Stimulated activated CD4-positive, alpha-beta T cell treated with anti-CD3 and anti-CD28 coated beads, Interleukin-1b, Interleukin-23, amount 100 ng/mL, for 24 hours (primary cell): ENCODE measurements around the gene EPHA8.

Experiments used
- DNase-seq, 4 experiments: peaks; one replicate each; pipeline ENCODE4 v3.0.0-alpha.2; 2020; ENCODE audit warnings: low read depth in 4 of 4, low spot score in 1 of 4

Gene EPHA8

DNA sequence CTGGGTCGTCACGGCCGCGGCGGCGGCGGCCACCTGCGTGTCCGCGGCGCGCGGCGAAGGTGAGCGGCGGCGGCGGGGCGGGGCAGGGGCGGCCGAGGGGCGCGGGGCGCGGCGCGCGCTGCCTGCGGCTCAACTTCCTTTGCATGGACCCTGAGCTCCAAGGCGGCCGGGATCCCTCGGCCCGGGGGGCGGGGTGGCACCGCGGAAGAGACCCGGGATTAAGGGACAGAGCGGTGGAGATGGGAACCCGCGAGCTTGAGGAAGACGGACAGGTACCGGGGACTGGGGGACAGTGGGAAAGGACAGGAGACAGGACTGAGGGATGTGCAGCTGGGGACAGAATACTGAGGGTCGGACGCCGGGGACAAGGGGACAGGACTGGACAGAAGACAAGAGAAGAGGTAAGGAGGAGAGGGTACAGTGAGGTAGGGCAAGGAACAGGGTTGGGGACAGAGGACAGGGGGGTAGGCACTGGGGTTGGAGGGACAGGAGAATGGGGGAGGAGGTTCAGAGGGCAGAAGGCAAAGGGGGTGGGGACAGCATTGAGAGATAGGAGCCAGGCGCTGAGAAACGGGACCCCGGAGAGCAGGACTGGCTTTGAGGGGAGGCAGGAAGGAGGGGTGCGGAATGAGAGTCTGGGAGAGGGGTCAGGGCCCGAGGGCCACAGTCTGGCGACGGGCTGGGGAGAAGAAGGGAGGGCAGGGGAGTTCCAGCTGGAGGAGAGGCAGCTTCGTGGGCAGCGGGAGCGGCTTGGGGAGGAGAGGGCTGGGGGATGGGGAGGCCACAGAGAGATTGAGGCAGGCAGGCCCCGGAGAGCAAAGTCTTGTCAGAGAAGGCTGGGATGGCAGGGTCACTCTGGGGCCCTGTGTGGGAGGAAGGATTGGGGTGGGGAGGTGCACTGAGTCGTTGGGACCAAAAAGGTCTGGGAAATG, 648 bp downstream of the EPHA8 start:
- DNase-seq = no peak

DNA sequence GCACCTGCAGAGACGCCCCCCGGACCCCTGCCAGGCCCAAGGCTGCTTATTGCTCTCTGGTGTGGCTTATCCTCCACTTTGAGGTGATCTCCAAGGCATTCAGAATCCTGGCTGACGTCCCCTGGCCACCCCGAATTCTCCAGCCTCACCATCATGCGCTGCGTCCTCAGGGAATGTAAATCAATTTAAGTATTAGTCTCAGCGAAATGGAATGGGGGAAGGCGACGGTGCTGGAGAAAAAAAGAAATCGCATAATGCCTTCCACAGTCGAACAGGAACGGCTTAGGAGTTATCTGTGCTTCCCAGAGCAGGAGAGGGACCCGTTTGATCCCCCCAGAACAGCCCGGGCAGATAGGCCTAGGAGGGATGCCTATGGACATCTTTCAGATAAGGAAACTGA, 2.9 kb downstream of the EPHA8 start:
- DNase-seq = no peak

DNA sequence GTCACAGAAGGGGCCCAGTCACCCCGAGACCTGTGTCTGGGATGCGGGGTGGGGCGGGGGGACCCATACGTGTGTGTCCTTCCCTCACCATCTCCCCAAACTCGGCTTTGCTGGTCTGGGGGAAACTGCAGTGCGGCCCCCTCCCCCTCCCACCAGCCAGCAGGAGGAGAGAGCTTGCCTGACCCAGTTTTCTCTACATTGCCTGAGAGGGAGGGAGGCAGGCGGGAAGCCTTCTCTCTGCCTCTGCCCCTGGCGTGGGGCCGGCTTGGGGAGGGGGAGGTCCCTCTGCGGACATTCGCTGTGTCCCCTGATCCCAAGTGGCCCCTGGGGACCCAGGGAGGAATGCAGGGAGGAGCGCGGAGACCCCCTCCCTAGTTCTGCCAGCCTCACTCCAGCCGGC, 3.9 kb downstream of the EPHA8 start:
- DNase-seq = no peak

DNA sequence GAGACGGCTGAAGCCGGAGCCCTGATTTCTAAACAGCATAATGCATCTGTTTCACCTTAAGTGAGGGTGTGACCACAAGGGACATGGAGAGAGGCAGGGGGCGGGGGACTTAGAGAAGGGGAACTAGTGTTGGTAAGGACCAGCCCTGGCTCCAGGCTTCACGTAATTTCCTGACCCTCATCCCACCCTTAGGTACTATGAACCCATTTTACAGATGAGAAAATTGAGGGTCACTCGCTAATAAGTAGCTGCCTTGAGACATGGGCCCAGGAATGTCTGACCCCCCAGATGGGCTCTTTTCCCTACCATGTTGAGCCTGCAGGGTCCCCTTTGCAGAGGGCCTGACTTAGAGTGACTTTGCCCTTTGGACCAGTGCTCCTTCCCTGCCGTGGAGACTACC, 4.7 kb downstream of the EPHA8 start:
- DNase-seq = no peak

DNA sequence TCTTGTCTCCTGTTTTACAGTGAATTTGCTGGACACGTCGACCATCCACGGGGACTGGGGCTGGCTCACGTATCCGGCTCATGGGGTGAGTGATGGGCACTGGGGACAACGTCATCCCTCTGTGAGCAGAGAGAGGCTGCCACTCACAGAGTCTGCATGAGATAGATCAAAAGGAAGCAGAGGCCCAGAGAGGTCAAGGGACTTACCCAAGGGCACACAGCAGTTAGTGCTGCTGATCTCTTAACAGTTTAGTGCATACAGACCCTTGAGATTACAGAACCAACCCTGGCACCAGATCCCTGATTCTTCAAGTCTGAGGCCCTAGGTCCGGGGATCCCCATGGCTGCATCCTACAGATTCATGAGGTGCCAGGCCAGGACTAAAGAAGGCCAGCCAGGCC, 6.0 kb downstream of the EPHA8 start:
- DNase-seq = no peak

DNA sequence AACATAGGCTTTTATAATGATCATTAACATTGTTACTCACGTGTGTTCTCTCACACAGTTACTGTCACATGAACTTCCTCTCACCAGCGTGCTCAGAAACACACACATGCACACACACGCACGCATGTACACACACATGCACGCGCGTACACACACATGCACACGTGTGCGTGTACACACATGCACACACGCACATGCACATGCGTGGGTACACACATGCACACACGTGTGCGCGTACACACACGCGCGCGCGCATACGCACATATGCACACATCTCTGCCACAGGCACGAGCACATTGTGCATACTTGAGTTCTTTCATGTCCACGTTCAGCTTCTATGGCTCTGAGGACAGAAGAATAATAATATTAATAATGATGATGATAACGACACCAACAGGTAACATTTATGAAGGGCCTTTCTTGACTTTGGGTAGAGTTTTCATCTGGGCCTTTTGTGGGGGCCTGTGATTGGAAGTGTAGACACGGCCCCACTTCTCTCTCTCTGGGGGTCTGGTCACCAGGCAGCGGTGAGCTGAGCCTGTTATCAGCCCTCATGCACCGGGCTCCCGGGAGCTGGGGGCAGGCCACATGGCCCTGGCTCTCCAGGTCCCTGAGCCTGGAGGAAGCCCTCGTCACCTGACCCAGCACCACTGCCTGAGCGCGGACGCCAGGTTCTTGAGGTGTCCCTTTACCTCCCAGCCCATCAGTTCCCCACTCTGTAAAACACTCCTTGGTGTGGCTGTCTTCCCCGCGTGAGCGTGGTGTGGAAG, 7.0 kb downstream of the EPHA8 start:
- DNase-seq = no peak

DNA sequence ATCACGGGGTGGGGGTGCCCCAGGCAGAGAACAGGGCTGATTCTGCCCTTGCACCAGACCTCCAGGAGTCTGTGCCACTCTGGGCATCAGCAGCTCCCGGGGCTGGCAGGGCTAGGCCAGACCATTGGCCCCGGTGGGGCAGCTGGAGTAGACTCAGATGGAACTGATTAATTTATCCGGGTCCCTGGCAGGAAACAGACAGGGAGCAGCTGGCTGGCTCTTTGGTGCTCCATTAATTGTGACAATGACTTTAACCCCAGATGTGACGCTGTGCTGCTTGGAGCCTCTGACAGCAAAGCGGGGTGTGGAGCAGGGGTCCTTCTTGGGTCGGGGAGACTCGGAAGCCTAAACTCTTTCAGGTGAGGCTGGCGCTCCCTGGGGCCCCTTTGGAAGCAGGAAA, 9.5 kb downstream of the EPHA8 start:
- no peak for DNase-seq

DNA sequence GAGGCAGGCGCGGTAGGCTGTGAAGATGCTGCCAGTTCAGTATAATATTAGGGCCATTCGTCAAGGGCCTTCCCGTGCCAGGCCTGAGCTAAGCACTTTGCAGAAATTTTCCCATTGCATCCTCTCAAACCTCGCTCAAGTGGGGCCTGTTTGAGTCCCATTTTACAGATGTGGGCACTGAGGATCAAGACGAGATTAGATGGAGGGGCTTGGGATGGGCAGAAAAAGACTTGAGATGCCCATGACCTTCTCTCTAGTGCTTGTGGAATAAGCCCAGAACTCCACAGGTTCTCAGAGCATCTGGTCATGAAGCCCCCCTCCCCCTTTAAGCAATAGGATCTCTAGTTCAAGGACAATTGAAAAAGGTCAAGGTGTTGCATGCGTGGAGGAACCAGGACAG, 9.9 kb downstream of the EPHA8 start:
- DNase-seq = no peak

DNA sequence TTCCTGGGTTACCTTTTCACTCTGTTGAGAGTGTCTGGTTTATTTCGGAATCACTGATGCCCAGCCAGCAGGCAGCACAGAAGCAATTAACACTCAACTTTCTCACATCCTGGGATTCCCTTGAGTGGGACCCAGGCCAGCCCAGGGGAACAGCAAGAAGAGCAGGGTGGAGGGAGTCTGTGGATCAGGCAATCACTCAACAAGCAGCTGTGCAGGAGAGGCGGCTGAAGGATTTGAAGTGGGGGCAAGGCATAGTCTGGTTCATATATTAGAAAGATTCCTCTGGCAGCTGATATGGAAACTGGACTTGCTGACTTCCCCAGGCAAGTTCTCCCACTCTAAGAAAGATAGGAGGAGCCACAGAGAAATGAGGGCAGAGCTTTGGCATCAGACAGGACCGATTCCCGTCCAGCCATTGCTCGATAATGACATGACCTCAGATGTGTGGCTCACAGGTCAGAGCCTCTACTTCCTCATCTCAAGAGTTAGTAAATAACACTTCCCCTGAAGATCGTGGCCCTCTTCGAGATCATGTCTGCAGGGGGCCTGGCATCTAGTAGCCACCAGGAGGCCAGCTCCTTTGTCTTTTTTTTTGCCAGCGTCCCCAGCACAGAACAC, 12.4 kb downstream of the EPHA8 start:
- no peak for DNase-seq

DNA sequence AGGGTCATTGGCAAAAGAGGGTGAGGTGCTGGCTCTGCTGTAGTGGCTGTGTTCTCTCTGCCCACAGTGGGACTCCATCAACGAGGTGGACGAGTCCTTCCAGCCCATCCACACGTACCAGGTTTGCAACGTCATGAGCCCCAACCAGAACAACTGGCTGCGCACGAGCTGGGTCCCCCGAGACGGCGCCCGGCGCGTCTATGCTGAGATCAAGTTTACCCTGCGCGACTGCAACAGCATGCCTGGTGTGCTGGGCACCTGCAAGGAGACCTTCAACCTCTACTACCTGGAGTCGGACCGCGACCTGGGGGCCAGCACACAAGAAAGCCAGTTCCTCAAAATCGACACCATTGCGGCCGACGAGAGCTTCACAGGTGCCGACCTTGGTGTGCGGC, 12.9 kb downstream of the EPHA8 start:
- no peak for DNase-seq

DNA sequence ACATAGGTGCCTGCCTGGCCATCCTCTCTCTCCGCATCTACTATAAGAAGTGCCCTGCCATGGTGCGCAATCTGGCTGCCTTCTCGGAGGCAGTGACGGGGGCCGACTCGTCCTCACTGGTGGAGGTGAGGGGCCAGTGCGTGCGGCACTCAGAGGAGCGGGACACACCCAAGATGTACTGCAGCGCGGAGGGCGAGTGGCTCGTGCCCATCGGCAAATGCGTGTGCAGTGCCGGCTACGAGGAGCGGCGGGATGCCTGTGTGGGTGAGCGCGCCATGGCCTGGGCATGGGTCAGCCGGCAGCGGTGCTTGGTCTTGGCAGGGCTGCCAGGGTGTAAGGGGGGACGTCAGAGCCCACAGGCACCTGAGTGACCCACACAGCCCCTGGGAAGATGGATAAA, 13.3 kb downstream of the EPHA8 start:
- no peak for DNase-seq

DNA sequence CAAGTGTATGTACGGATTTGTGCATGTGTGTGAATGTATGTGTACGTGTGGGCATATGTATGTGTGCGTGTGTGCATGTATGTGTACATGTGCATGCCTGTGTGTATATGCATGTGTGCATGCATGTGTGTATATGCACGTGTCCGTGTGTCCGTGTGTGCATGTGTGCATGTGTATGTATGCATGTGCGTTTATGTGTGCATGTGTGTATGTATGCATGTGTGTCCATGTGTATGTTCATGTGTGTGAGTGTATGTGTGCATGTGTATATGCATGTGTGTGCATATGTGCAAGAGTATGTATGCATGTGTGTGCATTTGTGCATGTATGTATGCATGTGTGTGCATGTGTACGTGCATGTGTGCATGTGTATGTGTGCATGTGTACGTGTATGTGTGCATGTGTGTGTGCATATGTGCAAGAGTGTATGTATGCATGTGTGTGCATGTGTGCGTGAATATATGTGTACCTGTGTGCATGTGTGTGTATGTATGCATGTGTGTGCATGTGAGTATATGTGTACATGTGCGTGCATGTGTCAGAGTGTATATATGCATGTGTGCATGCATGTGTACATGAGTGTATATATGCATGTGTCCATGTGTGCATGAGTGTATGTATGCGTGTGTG, 15.6 kb downstream of the EPHA8 start:
- no peak for DNase-seq

DNA sequence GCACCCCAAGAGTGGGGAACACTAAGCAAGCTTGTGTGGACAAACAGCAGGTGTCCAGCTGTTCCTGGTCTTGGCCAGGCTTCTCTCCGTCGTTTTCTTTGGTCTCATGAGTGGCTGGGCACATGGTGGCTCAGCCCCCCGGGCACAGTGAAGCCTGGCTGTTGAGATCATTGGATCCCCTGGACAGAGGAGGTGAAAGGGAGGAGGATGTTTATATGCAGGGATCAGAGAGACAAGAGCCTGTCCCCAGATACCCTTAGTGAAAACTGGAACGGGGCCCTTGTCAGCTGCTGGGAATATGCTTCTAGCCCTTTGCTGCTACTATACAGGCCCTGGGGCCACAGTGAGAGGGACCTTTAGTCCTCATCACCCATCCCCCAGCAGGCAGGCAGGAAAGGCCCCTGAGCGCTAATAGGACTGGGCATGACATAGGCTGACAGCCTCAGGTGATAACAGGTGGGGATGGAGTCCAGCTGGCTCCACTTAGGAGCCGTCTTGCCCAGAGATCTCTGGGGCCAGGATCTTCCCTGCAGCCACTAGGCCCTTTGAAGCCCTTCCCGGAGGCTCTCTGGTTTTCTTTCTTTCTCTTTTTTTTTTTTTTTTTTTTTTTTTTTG, 16.4 kb downstream of the EPHA8 start:
- DNase-seq = no peak

DNA sequence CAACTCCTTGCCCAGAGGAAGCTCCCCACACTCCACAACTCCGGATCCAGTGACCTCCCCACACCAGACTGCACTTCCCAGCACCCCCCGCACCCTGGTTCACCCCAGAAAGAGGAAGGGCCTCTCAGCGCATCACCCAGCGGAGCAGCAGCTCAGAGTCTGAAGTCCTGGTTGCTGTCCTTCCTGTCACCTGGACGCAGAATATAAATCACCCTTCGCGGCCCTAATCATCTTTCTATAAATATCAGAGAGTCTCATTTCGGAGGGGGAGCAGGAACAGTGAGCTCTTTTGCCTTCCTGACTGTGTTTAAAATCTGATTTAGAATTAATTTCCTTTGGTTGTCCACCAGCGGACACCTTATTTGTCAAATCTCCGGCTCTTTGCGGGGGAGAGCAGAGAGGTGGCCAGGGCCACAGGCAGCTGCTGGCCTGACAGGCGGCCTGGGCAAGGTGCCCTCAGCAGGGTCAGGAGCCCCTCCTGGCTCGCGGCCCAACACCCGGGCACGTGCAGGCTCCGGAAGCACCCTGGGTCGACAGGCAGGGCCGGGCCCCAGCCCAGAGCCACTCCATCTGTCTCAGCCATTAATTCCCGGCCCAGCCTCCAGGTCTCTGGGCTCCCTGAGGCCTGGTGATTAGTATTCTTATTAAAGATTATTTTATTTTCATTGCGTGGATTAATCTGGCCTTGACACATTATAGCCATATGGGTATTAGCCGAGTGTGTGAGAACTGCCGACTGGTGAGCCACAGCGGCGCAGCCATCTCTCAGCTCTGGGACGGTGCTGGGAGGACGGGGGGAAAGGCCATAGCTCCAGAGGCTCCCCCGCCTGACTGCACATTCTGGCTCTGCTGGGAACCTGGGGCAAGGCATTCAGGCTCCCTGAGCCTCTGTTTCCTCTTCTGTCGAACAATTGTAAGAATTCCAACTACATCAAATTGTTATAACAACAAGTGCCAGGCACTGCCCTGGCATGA, 19.7 kb downstream of the EPHA8 start:
- DNase-seq = no peak

DNA sequence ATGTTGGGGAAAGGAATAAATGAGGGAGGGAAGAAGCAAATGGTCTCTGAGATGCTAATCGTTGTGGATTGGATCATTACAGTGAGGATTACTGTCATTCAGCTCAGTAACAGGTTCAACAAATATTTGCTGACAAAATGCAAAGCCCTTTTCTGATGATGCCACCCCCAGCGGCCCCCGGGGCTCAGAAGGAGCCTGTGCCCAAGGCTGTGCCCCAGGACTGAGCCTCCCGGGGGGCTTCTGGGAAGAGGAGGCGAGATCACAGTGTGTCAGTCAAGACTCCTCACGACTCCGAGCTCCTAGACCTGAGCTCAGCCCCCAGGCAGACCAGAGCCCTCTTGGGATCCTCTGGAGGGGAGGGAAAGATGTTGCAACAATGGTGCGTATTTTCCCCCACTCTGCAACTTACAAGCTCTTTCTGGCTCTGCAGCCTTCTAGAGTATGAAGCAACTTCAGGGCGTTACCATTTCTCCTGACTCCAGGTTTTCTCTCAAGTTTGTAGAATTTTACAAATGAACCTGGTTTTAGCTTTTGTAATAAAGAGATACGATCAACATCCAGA, 20.8 kb downstream of the EPHA8 start:
- no peak for DNase-seq

DNA sequence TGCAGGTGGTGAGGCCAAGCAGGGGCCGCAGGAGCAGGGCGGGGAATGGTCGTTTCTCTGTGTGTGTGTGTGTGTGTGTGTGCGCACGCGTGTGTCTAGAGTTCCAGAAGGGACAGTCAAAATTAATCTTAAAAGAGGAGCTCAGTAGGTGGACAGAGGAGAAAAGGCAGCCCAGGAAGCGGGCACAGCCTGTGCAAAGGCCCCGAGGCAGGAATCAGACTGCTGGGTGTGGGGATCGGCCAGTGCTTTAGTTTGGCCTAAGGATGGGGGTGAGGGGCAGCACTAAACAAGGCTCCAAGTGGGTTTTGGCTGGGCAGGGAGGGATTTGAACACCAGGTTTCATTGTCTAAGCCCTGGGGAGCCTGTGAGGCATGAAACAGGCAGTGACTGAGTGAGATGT, 21.7 kb downstream of the EPHA8 start:
- DNase-seq = no peak

DNA sequence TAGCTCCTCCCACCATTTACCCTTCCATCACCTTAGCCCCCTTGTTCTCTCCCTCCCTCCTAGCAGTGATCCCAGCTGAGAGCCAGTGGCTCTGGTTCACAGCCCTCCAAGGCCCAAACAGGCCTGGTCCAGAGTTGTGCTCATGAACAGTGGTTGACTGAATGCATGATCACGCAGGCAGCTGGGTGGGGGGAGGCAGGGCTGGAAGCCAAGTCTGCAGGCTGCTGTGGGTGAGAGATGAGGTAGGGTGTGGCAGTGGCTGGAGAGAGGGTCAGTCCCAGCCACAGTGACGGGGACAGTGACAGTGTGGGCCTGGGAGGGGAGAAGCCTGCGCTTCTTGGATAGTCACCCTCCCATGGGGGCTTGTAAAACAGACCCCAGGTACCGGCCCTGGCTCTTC, 22.2 kb downstream of the EPHA8 start:
- no peak for DNase-seq

DNA sequence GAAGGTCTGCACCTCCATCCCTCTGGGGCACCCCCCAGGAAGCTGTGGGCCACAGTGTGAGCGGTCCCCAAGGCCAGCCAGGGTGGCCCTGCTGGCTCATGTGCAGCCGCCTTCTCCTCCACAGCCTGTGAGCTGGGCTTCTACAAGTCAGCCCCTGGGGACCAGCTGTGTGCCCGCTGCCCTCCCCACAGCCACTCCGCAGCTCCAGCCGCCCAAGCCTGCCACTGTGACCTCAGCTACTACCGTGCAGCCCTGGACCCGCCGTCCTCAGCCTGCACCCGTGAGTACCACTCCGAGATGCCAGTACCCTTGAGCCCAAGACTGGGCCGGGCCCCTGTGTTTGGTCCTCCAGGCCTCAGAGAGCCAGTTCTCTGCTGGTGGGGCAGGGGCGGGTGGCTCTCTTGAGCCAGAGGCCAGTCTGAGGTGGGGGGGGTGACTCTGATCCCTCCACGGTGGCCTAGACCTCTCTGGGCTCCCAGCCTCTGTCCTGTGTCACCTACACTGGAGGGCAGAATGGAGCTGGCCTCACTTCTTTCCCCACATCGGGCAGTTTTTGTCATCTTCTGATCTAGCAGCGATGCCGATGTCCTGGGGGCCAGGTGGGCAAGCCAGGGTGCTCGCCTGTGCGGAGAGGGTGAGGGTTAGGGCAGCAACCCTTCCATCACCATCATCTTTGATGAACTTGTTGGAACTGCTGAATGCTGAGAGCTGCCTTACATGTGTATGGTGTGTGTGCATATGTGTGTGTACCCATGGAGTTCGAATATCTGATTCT, 23.3 kb downstream of the EPHA8 start:
- DNase-seq = no peak

DNA sequence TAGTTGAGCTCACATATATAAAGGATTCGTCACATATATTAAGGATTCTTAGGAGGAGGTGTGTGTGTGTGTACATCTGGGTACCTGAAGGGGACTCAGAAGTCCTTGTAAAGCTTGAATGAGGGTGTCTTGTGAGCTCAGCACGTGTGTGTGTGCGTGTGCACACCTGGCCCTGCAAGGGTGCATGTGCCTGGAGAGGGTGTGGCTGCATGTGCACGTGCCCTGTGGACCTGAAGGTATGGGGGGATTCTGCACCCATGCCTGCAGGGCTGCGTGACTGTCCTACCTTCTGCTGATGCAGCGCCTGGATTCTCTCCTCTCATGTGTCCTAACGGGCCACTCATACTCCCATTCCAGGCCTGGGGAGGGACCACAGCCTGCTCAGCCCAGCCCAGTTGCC, 24.0 kb downstream of the EPHA8 start:
- no peak for DNase-seq
